Stimulated activated CD8-positive, alpha-beta memory T cell treated with anti-CD3 and anti-CD28 coated beads, Interleukin-12 subunit alpha, Interleukin-12 subunit beta, amount 100 ng/mL, for 24 hours (primary cell): Measurements from ENCODE around the gene TOR3A.
"Not testable (repeated sequence)": the region's sequence is repeated elsewhere in the genome, so short reads cannot be mapped to it uniquely, and the experiment has no call there.

Experiments used
- DNase-seq: peaks from one replicate; pipeline ENCODE4 v3.0.0-alpha.2; 2020; ENCODE audit errors: extremely low read depth

TOR3A gene

DNA sequence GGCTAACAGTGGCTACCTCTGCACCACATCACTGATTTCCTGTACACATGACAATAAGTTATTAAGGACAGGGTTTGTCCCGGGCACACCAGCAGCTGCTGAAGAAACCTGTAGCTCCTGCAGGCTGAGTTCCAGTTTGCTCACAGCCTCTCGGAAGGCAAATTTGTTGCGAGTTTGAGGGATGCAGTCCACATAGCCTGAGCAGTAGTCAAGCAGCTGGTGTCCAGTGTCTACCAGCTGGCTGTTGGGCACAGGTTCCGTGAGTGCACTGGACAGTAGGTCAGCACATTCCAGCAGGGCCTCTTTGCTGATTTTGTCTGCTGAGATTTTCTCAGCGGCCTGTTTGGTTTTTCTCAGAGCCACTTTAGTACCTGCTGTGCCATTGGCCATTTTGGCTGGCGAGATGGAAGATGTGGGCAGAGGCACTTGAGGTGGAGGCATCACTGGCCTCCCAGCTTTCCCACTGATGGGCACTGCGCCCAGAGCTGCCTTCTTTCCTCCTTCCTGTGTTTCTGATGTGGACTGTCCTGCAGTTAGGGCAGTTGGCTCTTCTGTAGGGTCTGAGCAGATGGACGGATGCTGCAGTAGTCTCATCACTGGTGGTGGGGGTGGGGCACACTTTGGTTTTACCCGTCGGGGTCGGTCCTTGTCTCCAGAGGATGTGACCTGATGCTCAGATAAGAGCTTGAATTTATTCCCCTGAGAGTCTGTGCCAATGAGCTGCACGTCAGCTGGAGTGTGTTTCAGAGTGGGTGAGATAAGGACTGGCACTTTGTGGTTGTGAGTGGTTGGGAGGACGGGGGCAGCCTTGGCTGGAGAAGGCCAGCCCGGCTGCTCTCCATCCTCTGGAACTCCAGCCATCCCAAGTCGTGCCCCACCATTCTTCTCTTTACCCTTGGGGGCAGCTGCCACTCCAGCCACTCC lies 26.1 kb downstream of the TOR3A start:
- DNase-seq, result no peak

DNA sequence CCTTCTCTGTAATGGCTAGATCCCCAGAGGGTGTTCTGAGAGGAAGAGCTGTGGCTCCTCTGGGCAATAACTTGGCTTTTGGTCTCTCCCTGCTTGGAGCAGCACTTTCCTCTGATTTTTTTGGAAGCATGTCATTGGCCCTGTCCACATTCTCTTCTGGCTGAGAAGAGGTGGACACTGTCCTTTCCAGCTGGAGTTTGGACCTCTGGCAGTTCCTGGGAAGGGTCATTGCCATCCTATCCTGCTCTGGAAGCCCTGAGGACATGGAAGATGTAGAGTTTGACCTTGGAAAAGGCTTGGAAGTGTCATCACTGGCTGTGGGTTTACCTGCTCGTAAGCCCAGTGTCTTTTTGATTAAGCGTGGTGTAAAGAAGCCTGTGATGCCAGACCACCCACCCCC lies 26.8 kb downstream of the TOR3A start:
- no peak for DNase-seq

DNA sequence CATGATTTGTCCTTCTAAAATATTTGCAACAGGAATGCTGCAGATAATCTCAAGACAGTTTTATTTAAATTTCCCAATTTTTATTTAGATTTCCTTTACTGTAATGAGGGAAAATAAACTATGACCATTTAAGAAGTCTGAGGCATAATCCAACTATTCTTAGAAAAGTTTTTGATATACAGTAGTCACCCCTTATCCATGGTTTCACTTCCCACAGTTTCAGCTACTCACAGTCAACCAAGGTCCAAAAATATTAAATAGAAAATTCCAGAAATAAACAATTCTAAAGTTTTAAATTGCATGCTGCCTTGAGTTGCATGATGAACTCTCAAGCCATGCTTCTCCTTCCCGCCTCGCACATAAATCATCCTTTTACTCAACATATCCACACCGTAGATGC lies 33.3 kb downstream of the TOR3A start:
- DNase-seq, result no peak

DNA sequence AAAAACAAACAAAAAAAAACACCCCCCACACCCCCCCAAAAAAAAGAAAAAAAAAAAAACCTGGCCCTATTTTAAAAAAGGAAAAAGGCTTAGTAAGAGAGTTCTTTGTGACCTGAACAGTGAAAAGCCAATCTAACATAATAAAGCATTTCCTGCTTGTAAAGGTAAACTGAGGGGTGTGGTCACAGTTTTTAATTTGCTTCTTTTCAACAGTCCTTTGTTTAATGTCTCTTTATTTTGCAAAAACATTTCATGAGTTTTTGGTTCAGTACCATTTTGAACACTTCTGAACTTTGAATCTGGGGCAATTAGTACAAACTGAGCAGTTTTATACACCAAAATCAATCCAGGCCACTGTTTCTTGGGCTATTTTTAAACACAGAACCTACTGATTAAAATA lies 37.6 kb downstream of the TOR3A start:
- no peak for DNase-seq

DNA sequence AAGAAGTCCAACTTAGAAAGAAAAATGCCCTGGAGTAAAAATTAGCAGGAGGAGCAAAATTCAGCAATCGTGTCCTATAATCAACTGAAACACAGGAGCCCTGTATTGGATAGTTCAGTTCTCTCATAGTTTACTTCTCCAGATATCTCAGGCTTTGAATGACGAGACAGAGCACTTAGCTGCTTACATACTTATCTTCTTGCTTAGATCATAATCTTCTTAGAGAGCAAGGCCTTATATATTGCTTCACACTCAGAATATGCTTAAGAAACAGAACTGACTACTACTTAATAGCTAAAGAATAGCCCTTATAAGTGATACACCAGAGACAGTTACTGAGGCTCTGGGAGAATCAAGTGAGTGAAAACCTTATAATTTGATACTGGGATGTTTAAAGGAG lies 38.9 kb downstream of the TOR3A start:
- no peak for DNase-seq

DNA sequence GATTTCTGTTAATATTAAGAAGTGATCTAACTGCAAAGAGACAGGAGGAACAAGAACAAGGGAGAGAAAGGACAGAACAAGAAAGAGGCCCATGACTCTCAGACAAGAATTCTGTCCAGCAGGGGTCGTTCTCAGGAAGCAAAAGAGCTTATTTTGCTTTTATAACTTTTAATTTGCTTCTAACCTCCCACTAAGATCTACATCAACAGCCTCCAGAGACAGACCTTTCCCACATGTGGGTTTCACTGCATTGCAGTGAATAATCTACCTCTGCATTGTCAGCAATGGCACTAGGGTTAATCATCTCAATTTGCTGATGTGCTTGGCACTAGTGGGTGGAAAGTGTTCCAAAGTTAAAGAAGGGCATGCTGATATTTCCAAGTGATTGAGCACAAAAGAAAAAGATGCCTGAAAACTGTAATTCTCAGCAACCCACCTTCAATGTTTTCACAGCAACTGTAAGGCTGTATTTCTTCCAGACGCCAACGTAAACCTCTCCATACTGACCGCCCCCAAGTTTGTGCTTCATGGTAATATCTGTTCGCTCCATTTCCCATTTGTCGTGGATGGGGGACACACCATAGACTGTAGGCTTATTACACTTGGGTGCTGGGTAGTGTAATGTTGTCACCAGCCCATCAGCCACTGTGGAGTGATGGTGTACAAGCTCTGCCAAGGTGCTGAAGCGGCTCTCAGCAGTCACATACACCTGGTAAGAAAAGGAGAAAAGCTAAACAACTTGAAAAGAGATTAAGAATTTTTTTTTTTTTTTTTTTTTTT lies 39.5 kb downstream of the TOR3A start:
- no peak for DNase-seq

DNA sequence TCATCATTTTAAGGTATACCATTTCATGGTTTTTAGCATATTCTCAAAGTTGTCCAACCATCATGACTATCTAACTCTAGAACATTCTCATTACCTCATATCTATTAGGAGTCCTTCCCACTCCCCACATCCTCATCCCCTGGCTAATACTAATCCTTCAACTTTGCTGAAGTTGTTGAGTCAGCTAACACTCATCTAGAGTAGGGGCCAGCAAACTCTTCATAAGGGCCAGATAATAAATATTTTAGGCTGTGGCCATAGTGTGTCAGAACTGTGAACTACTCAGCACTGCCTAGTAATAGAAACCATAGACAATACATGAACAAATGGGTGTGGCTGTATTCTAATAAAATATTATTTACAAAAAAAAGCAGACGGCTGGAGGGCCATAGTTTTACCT lies 43.0 kb downstream of the TOR3A start:
- no peak for DNase-seq

DNA sequence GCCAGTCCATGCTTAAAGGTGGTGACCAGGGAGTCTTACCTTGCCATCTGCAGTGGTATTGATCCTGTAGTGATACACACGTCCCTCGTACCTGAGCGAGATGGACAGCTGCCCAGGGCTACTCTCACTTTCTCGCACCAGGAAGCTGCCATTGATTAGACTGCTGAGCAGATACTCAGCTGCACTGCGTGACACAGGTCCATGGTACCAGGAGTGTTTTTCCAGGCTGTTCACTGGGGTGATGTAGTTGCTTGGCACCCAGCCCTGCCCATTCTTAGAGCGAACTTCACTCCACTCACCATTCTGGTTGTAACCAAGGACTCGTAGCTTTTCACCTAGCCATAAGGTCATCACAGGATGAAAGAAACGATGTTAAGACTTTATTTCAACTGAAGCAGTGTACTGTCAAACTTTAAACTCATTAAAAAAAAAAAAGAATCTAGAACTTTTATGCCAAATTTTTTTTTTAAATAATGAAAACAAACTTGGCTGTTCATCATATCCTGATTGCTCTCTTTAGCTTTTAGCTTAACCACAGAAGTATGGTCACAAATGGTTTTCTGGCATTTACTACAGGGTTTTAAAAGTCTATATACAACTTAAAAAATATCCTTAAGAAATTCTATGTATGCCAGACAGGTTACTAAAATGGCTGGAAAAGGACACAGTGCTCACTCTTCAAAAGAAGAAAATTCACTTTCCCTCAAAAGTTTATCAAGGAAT lies 44.6 kb downstream of the TOR3A start:
- DNase-seq, result no peak

DNA sequence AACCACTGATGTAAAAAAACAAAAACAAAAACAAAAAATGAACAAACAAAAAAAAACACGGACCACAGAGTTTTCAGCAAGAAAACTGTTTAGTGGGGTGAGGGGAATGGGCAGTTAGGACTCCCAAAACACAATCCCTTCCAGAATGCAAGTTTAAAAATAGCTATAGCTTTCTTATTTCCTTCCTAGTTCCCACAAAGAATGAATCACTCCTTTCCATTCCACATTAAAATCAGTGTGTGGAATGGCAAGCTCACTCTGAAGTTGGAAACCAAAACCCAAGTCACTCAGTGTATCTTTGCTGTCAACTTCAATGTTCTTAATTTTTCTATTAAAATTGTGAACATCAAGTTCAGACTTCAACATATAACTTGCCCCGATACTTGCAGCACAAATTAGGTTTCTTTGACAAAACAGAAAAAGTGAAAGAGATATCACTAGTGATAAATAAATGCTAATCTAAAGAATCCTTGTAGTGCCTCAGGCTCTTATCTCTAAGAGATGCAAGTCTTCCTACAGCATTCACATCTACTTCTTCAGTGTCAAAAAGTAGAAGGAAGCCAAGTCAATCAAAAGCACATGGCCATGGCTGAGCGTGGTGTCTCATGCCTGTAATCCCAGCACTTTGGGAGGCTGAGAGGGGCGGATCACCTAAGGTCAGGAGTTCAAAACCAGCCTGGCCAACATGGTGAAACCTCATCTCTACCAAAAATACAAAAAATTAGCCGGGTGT lies 45.5 kb downstream of the TOR3A start:
- no peak for DNase-seq

DNA sequence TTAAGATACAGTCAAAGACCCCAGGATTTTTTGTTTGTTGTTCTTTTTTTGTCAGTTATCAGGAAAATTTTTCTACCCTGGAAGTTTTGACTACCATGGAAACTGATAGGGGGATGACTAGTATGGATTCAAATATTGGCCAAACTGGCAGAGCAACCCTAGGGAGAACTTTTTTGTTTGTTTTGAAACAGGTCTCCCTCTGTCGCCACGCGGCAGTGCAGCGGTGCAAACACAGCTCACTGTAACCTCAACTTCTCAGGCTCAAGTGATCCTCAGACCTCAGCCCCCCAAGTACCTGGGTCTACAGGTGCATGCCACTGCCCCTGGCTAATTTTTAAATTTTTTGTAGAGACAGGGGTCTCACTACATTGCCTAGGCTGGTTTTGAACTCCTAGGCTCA lies 46.6 kb downstream of the TOR3A start:
- no peak for DNase-seq

DNA sequence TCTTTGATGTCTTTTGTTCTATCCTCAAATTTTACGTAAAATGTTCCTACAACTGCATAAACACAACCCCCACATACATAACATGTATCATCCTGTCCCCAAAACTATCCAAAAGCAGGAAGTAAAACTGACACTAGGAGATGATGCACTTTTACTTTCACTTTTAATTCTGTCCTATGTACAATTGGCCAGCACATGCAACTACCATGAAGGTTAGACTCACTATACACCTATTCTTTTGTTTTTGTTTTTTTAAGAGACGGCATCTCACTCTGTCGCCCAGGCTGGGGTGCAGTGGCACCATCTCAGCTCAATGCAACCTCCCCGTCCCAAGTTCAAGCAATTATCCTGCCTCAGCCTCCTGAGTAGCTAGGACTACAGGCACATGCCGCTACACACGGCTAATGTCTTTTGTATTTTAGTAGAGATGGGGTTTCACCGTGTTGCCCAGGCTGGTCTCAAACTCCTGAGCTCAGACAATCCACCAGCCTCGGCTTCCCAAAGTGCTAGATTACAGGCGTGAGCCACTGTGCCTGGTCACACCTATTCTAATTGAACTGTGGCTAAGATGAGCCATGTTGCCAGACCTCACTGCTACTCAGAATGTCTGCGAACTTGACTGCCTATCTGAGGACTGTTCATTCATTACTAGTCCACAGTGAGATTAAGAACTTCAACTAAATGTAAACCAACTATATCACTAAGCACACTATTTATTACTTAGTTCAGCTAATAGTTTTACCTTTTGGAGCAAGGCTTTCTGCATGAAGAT lies 48.0 kb downstream of the TOR3A start:
- DNase-seq, result no peak

DNA sequence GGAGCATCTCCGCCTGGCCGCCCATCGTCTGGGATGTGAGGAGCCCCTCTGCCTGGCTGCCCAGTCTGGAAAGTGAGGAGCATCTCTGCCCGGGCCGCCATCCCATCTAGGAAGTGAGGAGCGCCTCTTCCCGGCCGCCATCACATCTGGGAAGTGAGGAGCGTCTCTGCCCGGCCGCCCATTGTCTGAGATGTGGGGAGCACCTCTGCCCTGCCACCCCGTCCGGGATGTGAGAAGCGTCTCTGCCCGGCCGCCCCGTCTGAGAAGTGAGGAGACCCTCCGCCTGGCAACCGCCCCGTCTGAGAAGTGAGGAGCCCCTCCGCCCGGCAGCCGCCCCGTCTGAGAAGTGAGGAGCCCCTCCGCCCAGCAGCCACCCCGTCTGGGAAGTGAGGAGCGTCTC lies 53.3 kb downstream of the TOR3A start:
- DNase-seq, result not testable (repeated sequence)

DNA sequence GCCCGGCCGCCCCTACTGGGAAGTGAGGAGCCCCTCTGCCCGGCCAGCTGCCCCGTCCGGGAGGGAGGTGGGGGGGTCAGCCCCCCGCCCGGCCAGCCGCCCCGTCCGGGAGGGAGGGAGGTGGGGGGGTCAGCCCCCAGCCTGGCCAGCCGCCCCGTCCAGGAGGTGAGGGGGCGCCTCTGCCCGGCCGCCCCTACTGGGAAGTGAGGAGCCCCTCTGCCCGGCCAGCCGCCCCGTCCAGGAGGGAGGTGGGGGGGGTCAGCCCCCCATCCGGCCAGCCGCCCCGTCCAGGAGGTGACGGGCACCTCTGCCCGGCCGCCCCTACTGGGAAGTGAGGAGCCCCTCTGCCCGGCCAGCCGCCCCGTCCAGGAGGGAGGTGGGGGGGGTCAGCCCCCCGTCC lies 53.8 kb downstream of the TOR3A start:
- DNase-seq, result not testable (repeated sequence)

DNA sequence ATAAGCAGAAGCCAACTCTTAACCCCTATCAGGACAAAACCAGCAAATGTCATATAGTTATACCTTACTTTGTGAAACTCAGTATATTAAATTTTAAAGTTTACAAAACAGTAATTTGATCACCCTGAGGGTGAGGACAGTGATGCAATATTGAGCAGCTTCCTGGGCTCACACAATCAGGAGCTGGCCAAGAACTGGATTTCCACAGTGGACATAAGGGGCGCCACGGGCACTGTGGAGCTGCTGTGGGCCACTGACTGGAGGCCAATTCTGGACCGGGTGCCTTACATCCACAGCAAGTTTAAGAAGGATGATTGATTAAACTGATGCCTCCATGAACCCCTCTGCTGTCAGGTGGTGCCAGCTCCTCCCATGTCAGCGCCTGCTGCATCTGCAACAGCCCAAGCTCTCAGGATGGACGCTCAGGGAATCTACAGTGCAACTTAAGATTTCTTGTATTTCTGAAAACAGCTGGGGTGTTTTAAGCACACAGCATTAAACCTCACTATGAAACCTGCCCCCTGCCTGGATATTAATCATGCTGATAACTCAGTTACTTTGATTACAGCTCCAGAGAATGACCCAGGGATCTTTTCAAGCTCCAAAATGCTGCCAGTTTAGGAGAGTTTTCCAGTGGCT lies 55.9 kb downstream of the TOR3A start:
- no peak for DNase-seq

DNA sequence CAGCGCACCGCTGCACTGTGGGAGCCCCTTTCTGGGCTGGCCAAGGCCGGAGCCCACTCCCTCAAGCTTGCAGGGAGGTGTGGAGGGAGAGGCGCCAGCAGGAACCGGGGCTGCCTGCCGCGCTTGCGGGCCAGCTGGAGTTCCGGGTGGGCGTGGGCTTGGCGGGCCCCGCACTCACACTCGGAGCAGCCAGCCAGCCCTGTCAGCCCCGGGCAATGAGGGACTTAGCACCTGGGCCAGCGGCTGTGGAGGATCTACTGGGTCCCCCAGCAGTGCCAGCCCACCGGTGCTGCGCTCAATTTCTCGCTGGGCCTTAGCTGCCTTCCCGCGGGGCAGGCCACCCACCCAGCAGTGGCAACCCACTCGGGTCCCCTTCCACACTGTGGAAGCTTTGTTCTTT lies 56.9 kb downstream of the TOR3A start:
- not testable (repeated sequence) for DNase-seq

DNA sequence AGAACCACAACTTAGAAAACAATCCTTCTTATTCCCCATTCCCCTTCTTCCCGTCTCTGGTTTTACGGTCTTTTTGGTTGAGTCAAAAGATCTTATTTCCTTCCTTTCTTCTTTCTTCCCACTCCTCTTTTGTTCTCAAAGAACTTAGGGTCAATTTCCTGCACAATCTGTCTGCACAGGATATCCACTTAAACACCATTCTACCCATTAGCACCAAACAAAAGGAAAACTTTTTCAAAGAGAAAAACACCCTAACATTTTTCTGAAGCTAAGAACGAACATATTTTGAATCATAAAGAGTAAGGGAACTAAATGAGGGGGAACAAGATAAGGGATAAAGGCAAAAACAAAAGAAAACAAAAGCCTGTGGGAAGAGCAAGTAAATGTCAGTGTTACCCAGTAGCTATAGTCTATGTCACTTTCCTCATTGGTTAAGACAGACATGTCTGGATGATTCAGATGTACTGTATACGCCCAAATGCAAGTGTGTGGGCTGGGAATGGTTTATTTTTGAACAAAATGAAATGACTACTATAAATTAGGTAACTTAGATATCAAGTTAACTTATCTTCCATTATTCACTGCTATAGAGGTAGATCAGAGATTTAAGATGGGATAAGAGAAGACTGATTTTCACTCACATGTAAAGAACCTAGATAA lies 59.9 kb downstream of the TOR3A start:
- DNase-seq, result no peak

DNA sequence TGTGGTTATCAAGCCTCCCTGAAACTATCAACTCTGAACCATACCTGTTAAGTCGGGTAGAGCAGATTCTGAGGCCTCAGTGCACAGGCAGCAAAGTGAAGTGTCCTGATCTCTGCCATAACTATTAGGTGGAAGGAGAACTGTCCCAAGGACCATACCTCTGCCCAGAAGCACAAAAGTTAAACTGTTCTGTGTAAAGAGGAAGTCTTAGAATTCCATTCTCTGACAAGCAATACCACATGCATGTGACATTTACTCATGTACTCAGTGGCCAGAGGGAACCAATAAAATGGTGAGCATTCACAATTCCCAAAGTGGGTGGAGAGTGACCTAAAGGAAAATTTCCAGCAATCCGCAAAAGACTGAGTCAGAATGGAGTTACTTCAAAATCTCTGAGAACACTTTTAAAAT lies 61.0 kb downstream of the TOR3A start:
- no peak for DNase-seq

DNA sequence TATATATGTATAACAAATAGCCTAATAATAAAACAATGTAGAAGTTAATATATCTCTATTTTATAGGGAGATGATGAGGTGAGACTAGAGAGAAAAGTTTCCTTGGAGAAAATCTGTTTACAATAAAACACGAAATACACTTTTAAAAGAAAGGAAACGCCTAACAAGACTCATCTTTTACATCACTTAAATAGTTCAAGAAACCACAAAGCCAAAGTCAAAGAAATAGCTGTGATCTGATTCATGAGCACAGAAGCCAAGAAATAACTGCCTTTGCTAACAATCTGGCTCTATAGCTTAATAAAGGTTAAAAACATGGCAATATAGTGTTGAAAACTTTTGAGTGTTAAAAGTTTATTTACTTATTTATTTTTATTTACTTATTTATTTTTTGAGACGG lies 61.5 kb downstream of the TOR3A start:
- no peak for DNase-seq

DNA sequence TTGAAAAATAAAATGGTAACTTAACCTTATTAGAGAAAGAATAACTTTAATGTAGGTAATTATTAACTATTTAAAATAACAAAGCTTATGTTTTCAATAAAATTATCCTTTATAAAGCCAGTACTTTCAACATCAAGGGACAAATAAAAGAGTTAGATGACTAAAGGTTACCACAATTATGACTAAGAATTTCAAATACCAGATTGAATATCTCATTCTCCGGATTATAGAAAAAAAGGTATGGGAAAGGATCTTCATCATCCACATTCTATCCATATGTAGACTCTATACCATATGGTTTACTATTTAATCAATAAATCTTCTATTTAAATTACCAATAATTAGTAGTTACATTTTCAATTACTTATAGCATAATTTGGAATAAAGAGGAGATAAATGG lies 62.8 kb downstream of the TOR3A start:
- DNase-seq, result no peak

DNA sequence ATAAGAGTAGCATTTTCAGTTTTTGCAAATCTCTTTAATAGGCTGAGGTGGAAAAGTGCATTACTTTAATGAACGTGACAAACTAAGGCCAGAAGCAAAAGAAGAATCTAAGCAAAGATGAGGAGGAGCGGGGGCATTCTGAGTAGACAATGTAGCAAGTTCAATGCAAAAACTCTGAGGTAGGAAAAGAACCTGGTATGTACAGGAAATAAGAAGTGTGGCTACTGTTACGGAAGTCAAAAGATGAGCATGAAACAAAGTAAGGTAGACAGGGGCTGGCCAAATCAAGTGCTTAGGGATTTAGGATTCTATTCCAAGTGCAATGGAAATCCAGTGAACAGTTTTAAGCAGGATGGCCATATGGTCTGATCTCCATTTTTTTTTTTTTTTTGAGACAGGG lies 63.7 kb downstream of the TOR3A start:
- DNase-seq, result no peak
